Measurements from ENCODE around the gene PTPRN2.

- no peak for TF ChIP-seq CTCF (conservative IDR thresholded peaks at IDR 0.05 in 1 of 2, IDR thresholded peaks at IDR 0.05 in 1 of 2; ENCODE audit: low read depth in 1 of 2, low read length in 2 of 2)
- no peak for TF ChIP-seq EZH2 (IDR thresholded peaks at IDR 0.05; ENCODE audit: low read length, missing control alignments)
Observed at GRCh38 chr7:158050441-158050977, 537.1 kb downstream of the PTPRN2 start.

Measured in fibroblast of lung (primary cell).